GM12878 (cell line): ENCODE results near the gene SLC18A3. TPM values are rescaled to one million over a fixed set of nuclear protein-coding genes. Genes with fewer than 3 reads are reported as not detected.

ENCODE experiments used
- ATAC-seq: fragments of 200-7000 bp; cut with Tn5 transposase; 3 replicates; pipeline ENCODE4 v1.9.1; 2020; ENCODE audit warnings: mild to moderate bottlenecking, moderate library complexity
- BruUV-seq: library from RNA; stranded (reverse); fragments of 400-500 nt; replicated peaks from 2 replicates; lab custom pipeline; 2021; lab: Mats Ljungman, UMichigan
- CTCF ChIA-PET: fragments of 300-600 bp; sonication (Branson Sonifier 250); formaldehyde crosslinking; extraction: SDS; loops from one replicate; lab custom pipeline; 2021; ENCODE audit warnings: inconsistent platforms; lab: Yijun Ruan, JAX
- POLR2A ChIA-PET: fragments of 350-600 bp; formaldehyde crosslinking; extraction: SDS; loops from one replicate; lab custom pipeline; 2021; ENCODE audit warnings: inconsistent platforms; lab: Charles Lee
- RAD21 ChIA-PET: fragments of 300-600 bp; sonication (Branson Sonifier 250); formaldehyde crosslinking; loops from one replicate; lab custom pipeline; 2023; ENCODE audit warnings: antibody characterized with exemption; ENCODE audit not compliant: unreplicated experiment; lab: Charles Lee
- SMC1A ChIA-PET: fragments of 300-600 bp; sonication (Branson Sonifier 250); formaldehyde crosslinking; loops from one replicate; lab custom pipeline; 2023; ENCODE audit not compliant: unreplicated experiment, uncharacterized antibody; lab: Charles Lee
- DNase-seq: peaks from one replicate; pipeline ENCODE4 v3.0.0-alpha.2; 2011; ENCODE audit warnings: low read depth, low spot score
- FAIRE-seq: peaks from 3 replicates; lab custom pipeline; 2011; peaks lifted over from hg19 to GRCh38; lab: Jason Lieb, UNC
- H2AFZ ChIP-seq: 2 replicates; pipeline ENCODE4 v1.6.0; 2011; ENCODE audit warnings: low read depth, low read length, control low read depth; ENCODE audit not compliant: control insufficient read depth
- H3K27ac ChIP-seq: 2 replicates; pipeline ENCODE4 v1.5.1; 2011; ENCODE audit warnings: control low read depth; ENCODE audit not compliant: control insufficient read depth, insufficient read depth
- H3K27me3 ChIP-seq, 2 experiments: replicated peaks in 1 of 2; 2 replicates each; pipeline versions ENCODE4 v1.6.0 to v1.6.1; 2011; ENCODE audit warnings: low read length in 1 of 2; ENCODE audit not compliant: control insufficient read depth in 2 of 2, insufficient read depth in 2 of 2
- H3K36me3 ChIP-seq, 2 experiments: 2 replicates each; pipeline ENCODE4 v1.5.1; 2011; ENCODE audit warnings: low read length in 1 of 2; ENCODE audit not compliant: control insufficient read depth in 2 of 2, insufficient read depth in 2 of 2
- H3K4me1 ChIP-seq: 2 replicates; pipeline ENCODE4 v1.6.1; 2011; ENCODE audit warnings: mild to moderate bottlenecking, low read length, moderate library complexity, mixed read lengths; ENCODE audit not compliant: control insufficient read depth, insufficient read depth
- H3K4me2 ChIP-seq: 2 replicates; pipeline ENCODE4 v1.6.0; 2011; ENCODE audit warnings: control low read depth; ENCODE audit not compliant: control insufficient read depth, insufficient read depth
- H3K4me3 ChIP-seq: fragments of 200-600 bp; sonication (generic); 2 replicates; pipeline ENCODE4 v1.5.1; 2016
- H3K79me2 ChIP-seq: 2 replicates; pipeline ENCODE4 v1.6.0; 2011; ENCODE audit warnings: low read length; ENCODE audit not compliant: control insufficient read depth, insufficient read depth
- H3K9ac ChIP-seq: 2 replicates; pipeline ENCODE4 v1.8.0; 2011; ENCODE audit warnings: low read length, control low read depth, mixed read lengths; ENCODE audit not compliant: control insufficient read depth, insufficient read depth
- H3K9me3 ChIP-seq: replicated peaks from 3 replicates; pipeline ENCODE4 v1.5.1; 2011; ENCODE audit warnings: mild to moderate bottlenecking, low read length; ENCODE audit not compliant: control insufficient read depth, insufficient read depth
- H4K20me1 ChIP-seq: 2 replicates; pipeline ENCODE4 v1.6.0; 2011; ENCODE audit not compliant: control insufficient read depth, insufficient read depth
- CHD2 ChIP-seq: IDR thresholded peaks from 2 replicates; pipeline ENCODE4 v1.6.1; 2011; ENCODE audit warnings: low read depth, low read length, improper control_type of control experiment, borderline replicate concordance
- E2F4 ChIP-seq: IDR thresholded peaks from 2 replicates; pipeline ENCODE4 v1.6.1; 2012; ENCODE audit warnings: low read depth, low read length, improper control_type of control experiment
- EGR1 ChIP-seq, 2 experiments: IDR thresholded peaks; 1 replicate in 1 of 2; 2 replicates in 1 of 2; pipeline ENCODE4 v1.6.1; 2011 to 2012; ENCODE audit warnings: low read depth in 2 of 2, low read length in 2 of 2, borderline replicate concordance in 1 of 2, mild to moderate bottlenecking in 1 of 2, moderate library complexity in 1 of 2
- ELK1 ChIP-seq: IDR thresholded peaks from 2 replicates; pipeline ENCODE4 v1.6.1; 2012; ENCODE audit warnings: low read depth, low read length, improper control_type of control experiment
- JUND ChIP-seq: IDR thresholded peaks from 2 replicates; pipeline ENCODE4 v1.6.1; 2012; ENCODE audit warnings: low read depth, mild to moderate bottlenecking, low read length, improper control_type of control experiment, moderate library complexity
- MEF2B ChIP-seq: fragments of 450-650 bp; IDR thresholded peaks from 2 replicates; pipeline ENCODE4 v1.6.1; 2018; ENCODE audit warnings: mild to moderate bottlenecking, moderate library complexity; ENCODE audit not compliant: partially characterized antibody, poor library complexity, severe bottlenecking
- PAX8 ChIP-seq: fragments of 450-650 bp; IDR thresholded peaks from 2 replicates; pipeline ENCODE4 v1.6.1; 2017; ENCODE audit warnings: mild to moderate bottlenecking, moderate library complexity
- POLR2A ChIP-seq: IDR thresholded peaks from 2 replicates; pipeline ENCODE4 v1.6.1; 2011; ENCODE audit warnings: low read depth, mild to moderate bottlenecking, low read length
- RBBP5 ChIP-seq: fragments of 200-600 bp; sonication (generic); conservative IDR thresholded peaks from 2 replicates; pipeline ENCODE4 v1.6.1; 2016
- RCOR1 ChIP-seq: conservative IDR thresholded peaks from 2 replicates; pipeline ENCODE4 v1.6.1; 2012; ENCODE audit warnings: low read depth, low read length, improper control_type of control experiment
- RUNX3 ChIP-seq: IDR thresholded peaks from 2 replicates; pipeline ENCODE4 v1.6.1; 2012; ENCODE audit warnings: low read length, inconsistent platforms
- SRF ChIP-seq, 2 experiments: IDR thresholded peaks; 2 replicates each; pipeline ENCODE4 v1.6.1; 2011; ENCODE audit warnings: low read depth in 2 of 2, low read length in 2 of 2, mild to moderate bottlenecking in 1 of 2, moderate library complexity in 1 of 2
- TCF12 ChIP-seq: IDR thresholded peaks from 2 replicates; pipeline ENCODE4 v1.6.1; 2011; ENCODE audit warnings: low read depth, mild to moderate bottlenecking, low read length
- WGBS: methylation state at CpG from one replicate; pipeline ENCODE4 v1.1.6; 2016; ENCODE audit warnings: low lambda C conversion rate; ENCODE audit not compliant: insufficient replicate concordance, insufficient coverage; ENCODE audit errors: missing lambda C conversion rate; 5-methylcytosine and 5-hydroxymethylcytosine counted together
- in situ Hi-C: fragments of 300-500 bp; cut with MboI; formaldehyde crosslinking; loops from 9 replicates; pipeline ENCODE4 v1.14.3; 2018; ENCODE audit warnings: mixed read lengths
- intact Hi-C: fragments of 100-400 bp; cut with micrococcal nuclease; formaldehyde crosslinking; loops from one replicate; pipeline ENCODE4 v1.14.2; 2022; ENCODE audit not compliant: unreplicated experiment
- polyA plus RNA-seq, 11 experiments: library from polyadenylated mRNA; depleted of rRNA in 4 of 11; unstranded in 6 of 11; stranded (reverse) in 5 of 11; fragments of >200 nt; fragmentation: Nextera tagmentation in 4 of 11; fragmentation: Illumina TruSeq in 1 of 11; extraction: Ambion mirVana in 4 of 11; extraction: Trizol in 1 of 11; gene quantifications; 1 replicate in 1 of 11; 2 replicates in 10 of 11; pipeline versions ENCODE4 v1.2.1 to v1.2.3, GENCODE V29; 2011 to 2016; ENCODE audit warnings: inconsistent platforms in 2 of 11, missing spikeins in 2 of 11, low read depth in 1 of 11
- total RNA-seq, 4 experiments: library from RNA; depleted of rRNA in 3 of 4; stranded (reverse); fragments of >200 nt in 3 of 4; fragmentation: Illumina TruSeq in 1 of 4; extraction: Trizol in 1 of 4; gene quantifications; 2 replicates each; pipeline versions ENCODE4 v1.2.1 to v1.2.3, GENCODE V29; 2013 to 2021
- TF ChIP-seq, protein P1 (sequence below): fragments of 450-650 bp; IDR thresholded peaks from 2 replicates; pipeline ENCODE4 v1.6.1; 2018; ENCODE audit warnings: mild to moderate bottlenecking, low read depth, moderate library complexity; ENCODE audit not compliant: partially characterized antibody

The SLC18A3 gene
- total and polyA plus RNA-seq, 10 of the 15 experiments (the other 5 are each of a cell fraction or from before 2014, with no cell fraction given), result not detected

DNA sequence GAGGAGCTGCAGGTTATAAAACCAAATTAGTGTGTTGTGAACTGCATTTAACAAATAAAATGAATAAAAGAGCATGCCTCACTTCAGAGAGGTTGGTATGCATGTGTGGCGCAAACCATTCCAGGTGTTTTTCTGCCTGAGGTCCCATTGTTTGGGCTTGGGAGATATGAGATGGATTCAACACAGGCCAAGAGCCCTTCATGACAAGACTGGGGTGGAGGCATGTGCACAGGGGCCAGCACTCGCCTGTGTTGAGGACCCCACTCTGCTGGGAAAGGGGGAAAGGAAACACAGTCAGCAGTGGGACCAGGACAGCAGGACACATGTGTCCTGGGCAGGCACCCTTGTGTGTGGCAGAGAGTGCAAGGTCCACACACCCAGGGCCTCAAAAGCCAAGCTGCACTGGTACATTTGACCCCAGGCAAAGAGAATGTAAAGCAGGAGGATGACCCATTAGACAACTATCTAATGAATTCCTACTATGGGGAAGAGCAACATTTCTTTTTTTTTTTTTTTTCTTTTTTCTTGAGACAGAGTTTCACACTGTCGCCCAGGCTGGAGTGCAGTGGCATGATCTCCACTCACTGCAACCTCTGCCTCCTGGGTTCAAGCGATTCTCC is 9.2 kb upstream of the SLC18A3 start (continued):
- TF ChIP-seq CHD2, result no peak
- TF ChIP-seq, all 136 proteins: peak for 0

DNA sequence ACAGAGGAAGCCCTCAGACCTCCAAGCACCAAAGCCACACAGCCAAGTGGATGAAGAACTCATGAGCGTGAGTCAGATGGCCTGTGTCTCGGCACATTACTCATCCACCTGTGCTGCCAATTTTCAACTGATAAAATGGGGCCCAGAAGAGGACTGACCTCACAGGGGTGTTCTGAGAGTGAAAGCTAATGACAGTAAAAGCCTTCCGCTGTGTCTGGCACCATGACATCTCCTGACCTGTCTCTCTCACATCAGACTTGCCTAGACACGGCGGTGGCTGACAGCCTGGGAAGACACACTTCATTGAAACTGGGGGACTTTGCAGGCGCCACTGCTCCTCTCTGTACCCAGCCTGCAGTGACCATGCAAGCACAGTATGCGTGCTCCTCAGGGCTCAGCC is 8.3 kb upstream of the SLC18A3 start:
- FAIRE-seq, result no peak
- BruUV-seq, result no TSS peak
- no peaks in the 10 kb centered on the region for H4K20me1 ChIP-seq
- H3K4me1 ChIP-seq, result no peaks in the 10 kb centered on the region
- H3K9ac ChIP-seq, result no peak overlapping the region
- in situ Hi-C loops, result no loop called here
- ChIA-PET RAD21 (no interaction called here), CTCF (no interaction called here), POLR2A (no interaction called here), SMC1A (no interaction called here)
- no peak for DNase-seq
- no peak; the same call in 2 of the 3 replicates for ATAC-seq
- no peaks in the 10 kb centered on the region for H3K79me2 ChIP-seq
- no peak for TF ChIP-seq RCOR1
- TF ChIP-seq EGR1 (IDR thresholded peaks at IDR 0.05; ENCODE audit: borderline replicate concordance in 1 of 2, low read depth in 2 of 2, low read length in 2 of 2), result no peak
- TF ChIP-seq RUNX3, result no peak
- TF ChIP-seq MEF2B, result no peak
- TF ChIP-seq, protein P1, sequence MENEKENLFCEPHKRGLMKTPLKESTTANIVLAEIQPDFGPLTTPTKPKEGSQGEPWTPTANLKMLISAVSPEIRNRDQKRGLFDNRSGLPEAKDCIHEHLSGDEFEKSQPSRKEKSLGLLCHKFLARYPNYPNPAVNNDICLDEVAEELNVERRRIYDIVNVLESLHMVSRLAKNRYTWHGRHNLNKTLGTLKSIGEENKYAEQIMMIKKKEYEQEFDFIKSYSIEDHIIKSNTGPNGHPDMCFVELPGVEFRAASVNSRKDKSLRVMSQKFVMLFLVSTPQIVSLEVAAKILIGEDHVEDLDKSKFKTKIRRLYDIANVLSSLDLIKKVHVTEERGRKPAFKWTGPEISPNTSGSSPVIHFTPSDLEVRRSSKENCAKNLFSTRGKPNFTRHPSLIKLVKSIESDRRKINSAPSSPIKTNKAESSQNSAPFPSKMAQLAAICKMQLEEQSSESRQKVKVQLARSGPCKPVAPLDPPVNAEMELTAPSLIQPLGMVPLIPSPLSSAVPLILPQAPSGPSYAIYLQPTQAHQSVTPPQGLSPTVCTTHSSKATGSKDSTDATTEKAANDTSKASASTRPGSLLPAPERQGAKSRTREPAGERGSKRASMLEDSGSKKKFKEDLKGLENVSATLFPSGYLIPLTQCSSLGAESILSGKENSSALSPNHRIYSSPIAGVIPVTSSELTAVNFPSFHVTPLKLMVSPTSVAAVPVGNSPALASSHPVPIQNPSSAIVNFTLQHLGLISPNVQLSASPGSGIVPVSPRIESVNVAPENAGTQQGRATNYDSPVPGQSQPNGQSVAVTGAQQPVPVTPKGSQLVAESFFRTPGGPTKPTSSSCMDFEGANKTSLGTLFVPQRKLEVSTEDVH, result no peak
- no peak for TF ChIP-seq POLR2A
- TF ChIP-seq TCF12, result no peak
- TF ChIP-seq PAX8, result no peak
- TF ChIP-seq JUND, result no peak
- TF ChIP-seq SRF (IDR thresholded peaks at IDR 0.05; ENCODE audit: low read depth in 2 of 2, low read length in 2 of 2), result no peak
- TF ChIP-seq E2F4, result no peak
- no peak for TF ChIP-seq ELK1
- no peak for TF ChIP-seq RBBP5
- H3K9me3 ChIP-seq, result no peaks in the 10 kb centered on the region
- no peak overlapping the region for H2AFZ ChIP-seq
- intact Hi-C loops, result no loop called here
- no peak overlapping the region for H3K27ac ChIP-seq
- no peak overlapping the region for H3K4me3 ChIP-seq
- H3K4me2 ChIP-seq, result no peak overlapping the region
- H3K27me3 ChIP-seq, result no peaks in the 10 kb centered on the region; a peak in 1 of 4 replicates
- 43% methylated on average over 6 of the region's 7 CpGs for WGBS
- no peaks in the 10 kb centered on the region for H3K36me3 ChIP-seq
